WTC11 (cell line): ENCODE data around the gene MYLK.

ENCODE experiments used
- CBFB ChIP-seq: sonication (generic); formaldehyde crosslinking; IDR thresholded peaks from 2 replicates; pipeline ENCODE4 v1.8.1; 2022; ENCODE audit warnings: mild to moderate bottlenecking, low read depth, missing genetic modification reagents
- CREM ChIP-seq: sonication (generic); formaldehyde crosslinking; IDR thresholded peaks from 2 replicates; pipeline ENCODE4 v1.8.1; 2022; ENCODE audit warnings: mild to moderate bottlenecking, missing genetic modification reagents, moderate library complexity
- SMAD4 ChIP-seq: sonication (generic); formaldehyde crosslinking; IDR thresholded peaks from 2 replicates; pipeline ENCODE4 v1.8.0; 2022; ENCODE audit warnings: mild to moderate bottlenecking, missing genetic modification reagents
- ZNF138 ChIP-seq: sonication (generic); formaldehyde crosslinking; conservative IDR thresholded peaks from 2 replicates; pipeline ENCODE4 v1.8.1; 2022; ENCODE audit warnings: mild to moderate bottlenecking, moderate library complexity, missing genetic modification reagents
- ZNF317 ChIP-seq: sonication (generic); formaldehyde crosslinking; IDR thresholded peaks from 2 replicates; pipeline ENCODE4 v1.8.1; 2023; ENCODE audit warnings: low read depth, mild to moderate bottlenecking, moderate library complexity, missing genetic modification reagents, borderline replicate concordance
- TF ChIP-seq, protein P1 (sequence below): sonication (generic); formaldehyde crosslinking; IDR thresholded peaks from 2 replicates; pipeline ENCODE4 v1.8.1; 2022; ENCODE audit warnings: low read depth, mild to moderate bottlenecking, moderate library complexity, missing genetic modification reagents, borderline replicate concordance
- TF ChIP-seq, protein P2 (sequence below): sonication (generic); formaldehyde crosslinking; IDR thresholded peaks from 2 replicates; pipeline ENCODE4 v1.8.0; 2022; ENCODE audit warnings: missing genetic modification reagents
- TF ChIP-seq, protein P3 (sequence below): fragments of 200-600 bp; IDR thresholded peaks from 2 replicates; pipeline ENCODE4 v1.8.0; 2022; ENCODE audit warnings: antibody characterized with exemption
- TF ChIP-seq, protein P4 (sequence below): sonication (generic); formaldehyde crosslinking; IDR thresholded peaks from 2 replicates; pipeline ENCODE4 v1.8.1; 2022; ENCODE audit warnings: low read depth, missing genetic modification reagents, borderline replicate concordance

DNA sequence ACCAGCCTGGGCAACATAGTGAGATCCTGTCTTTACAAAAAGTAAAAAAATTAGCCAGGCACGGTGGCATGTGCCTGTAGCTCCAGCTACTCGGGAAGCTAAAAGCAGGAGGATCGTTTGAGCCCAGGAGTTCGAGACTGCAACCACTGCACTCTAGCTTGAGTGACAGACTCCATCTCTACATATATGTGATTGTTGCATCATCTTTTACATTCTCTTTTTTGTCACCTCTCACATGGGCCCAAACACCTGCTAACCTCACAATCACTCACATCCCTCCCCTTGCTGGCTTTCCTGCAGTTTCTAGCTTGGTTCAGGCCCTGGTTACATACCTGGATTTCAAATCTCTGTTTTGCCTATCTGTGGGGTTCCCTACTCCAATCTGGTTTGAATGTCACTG is 19.4 kb downstream of the MYLK start:
- TF ChIP-seq, protein P1, sequence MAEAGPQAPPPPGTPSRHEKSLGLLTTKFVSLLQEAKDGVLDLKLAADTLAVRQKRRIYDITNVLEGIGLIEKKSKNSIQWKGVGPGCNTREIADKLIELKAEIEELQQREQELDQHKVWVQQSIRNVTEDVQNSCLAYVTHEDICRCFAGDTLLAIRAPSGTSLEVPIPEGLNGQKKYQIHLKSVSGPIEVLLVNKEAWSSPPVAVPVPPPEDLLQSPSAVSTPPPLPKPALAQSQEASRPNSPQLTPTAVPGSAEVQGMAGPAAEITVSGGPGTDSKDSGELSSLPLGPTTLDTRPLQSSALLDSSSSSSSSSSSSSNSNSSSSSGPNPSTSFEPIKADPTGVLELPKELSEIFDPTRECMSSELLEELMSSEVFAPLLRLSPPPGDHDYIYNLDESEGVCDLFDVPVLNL (CRISPR knock-in tag): no peak
- TF ChIP-seq CREM (CRISPR knock-in tag) (no peak), ZNF138 (CRISPR knock-in tag) (no peak), ZNF317 (CRISPR knock-in tag) (no peak), SMAD4 (CRISPR knock-in tag) (no peak), CBFB (CRISPR knock-in tag) (no peak)
- TF ChIP-seq, protein P2, sequence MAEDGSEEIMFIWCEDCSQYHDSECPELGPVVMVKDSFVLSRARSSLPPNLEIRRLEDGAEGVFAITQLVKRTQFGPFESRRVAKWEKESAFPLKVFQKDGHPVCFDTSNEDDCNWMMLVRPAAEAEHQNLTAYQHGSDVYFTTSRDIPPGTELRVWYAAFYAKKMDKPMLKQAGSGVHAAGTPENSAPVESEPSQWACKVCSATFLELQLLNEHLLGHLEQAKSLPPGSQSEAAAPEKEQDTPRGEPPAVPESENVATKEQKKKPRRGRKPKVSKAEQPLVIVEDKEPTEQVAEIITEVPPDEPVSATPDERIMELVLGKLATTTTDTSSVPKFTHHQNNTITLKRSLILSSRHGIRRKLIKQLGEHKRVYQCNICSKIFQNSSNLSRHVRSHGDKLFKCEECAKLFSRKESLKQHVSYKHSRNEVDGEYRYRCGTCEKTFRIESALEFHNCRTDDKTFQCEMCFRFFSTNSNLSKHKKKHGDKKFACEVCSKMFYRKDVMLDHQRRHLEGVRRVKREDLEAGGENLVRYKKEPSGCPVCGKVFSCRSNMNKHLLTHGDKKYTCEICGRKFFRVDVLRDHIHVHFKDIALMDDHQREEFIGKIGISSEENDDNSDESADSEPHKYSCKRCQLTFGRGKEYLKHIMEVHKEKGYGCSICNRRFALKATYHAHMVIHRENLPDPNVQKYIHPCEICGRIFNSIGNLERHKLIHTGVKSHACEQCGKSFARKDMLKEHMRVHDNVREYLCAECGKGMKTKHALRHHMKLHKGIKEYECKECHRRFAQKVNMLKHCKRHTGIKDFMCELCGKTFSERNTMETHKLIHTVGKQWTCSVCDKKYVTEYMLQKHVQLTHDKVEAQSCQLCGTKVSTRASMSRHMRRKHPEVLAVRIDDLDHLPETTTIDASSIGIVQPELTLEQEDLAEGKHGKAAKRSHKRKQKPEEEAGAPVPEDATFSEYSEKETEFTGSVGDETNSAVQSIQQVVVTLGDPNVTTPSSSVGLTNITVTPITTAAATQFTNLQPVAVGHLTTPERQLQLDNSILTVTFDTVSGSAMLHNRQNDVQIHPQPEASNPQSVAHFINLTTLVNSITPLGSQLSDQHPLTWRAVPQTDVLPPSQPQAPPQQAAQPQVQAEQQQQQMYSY (CRISPR knock-in tag): no peak
- TF ChIP-seq, protein P3, sequence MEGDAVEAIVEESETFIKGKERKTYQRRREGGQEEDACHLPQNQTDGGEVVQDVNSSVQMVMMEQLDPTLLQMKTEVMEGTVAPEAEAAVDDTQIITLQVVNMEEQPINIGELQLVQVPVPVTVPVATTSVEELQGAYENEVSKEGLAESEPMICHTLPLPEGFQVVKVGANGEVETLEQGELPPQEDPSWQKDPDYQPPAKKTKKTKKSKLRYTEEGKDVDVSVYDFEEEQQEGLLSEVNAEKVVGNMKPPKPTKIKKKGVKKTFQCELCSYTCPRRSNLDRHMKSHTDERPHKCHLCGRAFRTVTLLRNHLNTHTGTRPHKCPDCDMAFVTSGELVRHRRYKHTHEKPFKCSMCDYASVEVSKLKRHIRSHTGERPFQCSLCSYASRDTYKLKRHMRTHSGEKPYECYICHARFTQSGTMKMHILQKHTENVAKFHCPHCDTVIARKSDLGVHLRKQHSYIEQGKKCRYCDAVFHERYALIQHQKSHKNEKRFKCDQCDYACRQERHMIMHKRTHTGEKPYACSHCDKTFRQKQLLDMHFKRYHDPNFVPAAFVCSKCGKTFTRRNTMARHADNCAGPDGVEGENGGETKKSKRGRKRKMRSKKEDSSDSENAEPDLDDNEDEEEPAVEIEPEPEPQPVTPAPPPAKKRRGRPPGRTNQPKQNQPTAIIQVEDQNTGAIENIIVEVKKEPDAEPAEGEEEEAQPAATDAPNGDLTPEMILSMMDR: no peak
- TF ChIP-seq, protein P4, sequence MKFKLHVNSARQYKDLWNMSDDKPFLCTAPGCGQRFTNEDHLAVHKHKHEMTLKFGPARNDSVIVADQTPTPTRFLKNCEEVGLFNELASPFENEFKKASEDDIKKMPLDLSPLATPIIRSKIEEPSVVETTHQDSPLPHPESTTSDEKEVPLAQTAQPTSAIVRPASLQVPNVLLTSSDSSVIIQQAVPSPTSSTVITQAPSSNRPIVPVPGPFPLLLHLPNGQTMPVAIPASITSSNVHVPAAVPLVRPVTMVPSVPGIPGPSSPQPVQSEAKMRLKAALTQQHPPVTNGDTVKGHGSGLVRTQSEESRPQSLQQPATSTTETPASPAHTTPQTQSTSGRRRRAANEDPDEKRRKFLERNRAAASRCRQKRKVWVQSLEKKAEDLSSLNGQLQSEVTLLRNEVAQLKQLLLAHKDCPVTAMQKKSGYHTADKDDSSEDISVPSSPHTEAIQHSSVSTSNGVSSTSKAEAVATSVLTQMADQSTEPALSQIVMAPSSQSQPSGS (CRISPR knock-in tag): no peak
